K562 (cell line): ENCODE measurements around the gene CDC27. TPM values are rescaled to one million over a fixed set of nuclear protein-coding genes. Genes with fewer than 3 reads are reported as not detected.

Experiments used
- BDP1 ChIP-seq: IDR thresholded peaks from 3 replicates; pipeline ENCODE4 v1.6.1; 2011; ENCODE audit not compliant: insufficient read length, insufficient read depth
- EHMT2 ChIP-seq: fragments of 450-650 bp; IDR thresholded peaks from 2 replicates; pipeline ENCODE4 v1.6.1; 2018; ENCODE audit warnings: antibody characterized with exemption
- HLTF ChIP-seq: fragments of 450-650 bp; IDR thresholded peaks from 2 replicates; pipeline ENCODE4 v1.6.1; 2016
- MGA ChIP-seq: fragments of 450-650 bp; IDR thresholded peaks from 2 replicates; pipeline ENCODE4 v1.6.1; 2016; ENCODE audit warnings: mild to moderate bottlenecking, moderate library complexity
- SPI1 ChIP-seq: IDR thresholded peaks from 2 replicates; pipeline ENCODE4 v1.6.1; 2011; ENCODE audit warnings: low read depth, low read length, control low read depth, borderline replicate concordance
- TAF7 ChIP-seq: fragments of 450-650 bp; IDR thresholded peaks from 2 replicates; pipeline ENCODE4 v1.6.1; 2016; ENCODE audit warnings: missing genetic modification characterization, missing compliant biosample characterization
- TAL1 ChIP-seq: fragments of 450-650 bp; IDR thresholded peaks from 2 replicates; pipeline ENCODE4 v1.6.1; 2016; ENCODE audit warnings: mild to moderate bottlenecking
- TEAD4 ChIP-seq, 2 experiments: sonication (generic) in 1 of 2; formaldehyde crosslinking in 1 of 2; IDR thresholded peaks; 2 replicates each; pipeline versions ENCODE4 v1.6.1 to v1.8.0; 2012 to 2022; ENCODE audit warnings: borderline replicate concordance in 1 of 2, inconsistent platforms in 1 of 2, low read length in 1 of 2, mild to moderate bottlenecking in 1 of 2, missing genetic modification reagents in 1 of 2
- ZBTB12 ChIP-seq: fragments of 250-450 bp; sonication (Bioruptor Pico); IDR thresholded peaks from 2 replicates; pipeline ENCODE4 v1.4.0; 2020
- ZBTB5 ChIP-seq: fragments of 450-650 bp; IDR thresholded peaks from 2 replicates; pipeline ENCODE4 v1.6.1; 2017; ENCODE audit warnings: antibody characterized with exemption
- ZBTB8A ChIP-seq: fragments of 450-650 bp; IDR thresholded peaks from 2 replicates; pipeline ENCODE4 v1.6.1; 2018; ENCODE audit warnings: mild to moderate bottlenecking, moderate library complexity; ENCODE audit not compliant: partially characterized antibody
- ZNF696 ChIP-seq: fragments of 250-450 bp; sonication (Bioruptor Pico); conservative IDR thresholded peaks from 2 replicates; pipeline ENCODE4 v1.4.0; 2020; ENCODE audit warnings: mild to moderate bottlenecking, moderate library complexity
- ZNF766 ChIP-seq: fragments of 200-800 bp; sonication (Bioruptor generic); conservative IDR thresholded peaks from 2 replicates; pipeline ENCODE4 v1.6.1; 2016; ENCODE audit warnings: missing genetic modification characterization, missing compliant biosample characterization
- polyA plus RNA-seq, 8 experiments: library from polyadenylated mRNA; depleted of rRNA in 4 of 8; stranded (reverse) in 5 of 8; unstranded in 3 of 8; fragments of >200 nt; fragmentation: Nextera tagmentation in 2 of 8; fragmentation: Illumina TruSeq in 1 of 8; extraction: Ambion mirVana in 2 of 8; extraction: Trizol in 1 of 8; gene quantifications; 2 replicates each; pipeline versions ENCODE4 v1.2.1 to v1.2.3, GENCODE V29; 2011 to 2014; ENCODE audit warnings: inconsistent platforms in 1 of 8, missing spikeins in 1 of 8
- total RNA-seq, 7 experiments: library from RNA; depleted of rRNA in 6 of 7; stranded (reverse); fragments of >200 nt in 6 of 7; fragmentation: Illumina TruSeq in 2 of 7; extraction: Trizol in 2 of 7; gene quantifications; 2 replicates each; pipeline versions ENCODE4 v1.2.1 to v1.2.3, GENCODE V29; 2011 to 2021; ENCODE audit warnings: low replicate concordance in 1 of 7

Gene CDC27
- total and polyA plus RNA-seq, 9 of the 15 experiments (the other 6 are each of a cell fraction or from before 2014, with no cell fraction given) = 28.6 to 155 (median 94.1) TPM

- TF ChIP-seq ZBTB12 (CRISPR knock-in tag) = no peak
- TF ChIP-seq ZNF766 (CRISPR knock-in tag) = no peak; the same call in 1 of the 2 replicates
- no peak for TF ChIP-seq EHMT2
- no peak for TF ChIP-seq TAL1
- TF ChIP-seq MGA = peak; percentile 60
- TF ChIP-seq ZBTB5 = no peak
- TF ChIP-seq TEAD4 (IDR thresholded peaks at IDR 0.05; ENCODE audit: low read length) = peak; percentile 68
- no peak for TF ChIP-seq TEAD4 (CRISPR knock-in tag; IDR thresholded peaks at IDR 0.05; ENCODE audit: borderline replicate concordance)
- no peak for TF ChIP-seq ZBTB8A
- TF ChIP-seq HLTF = 0 out of 2 replicates have a peak, but pooled peaks have one; percentile 42
- TF ChIP-seq TAF7 (tag) = no peak
- no peak for TF ChIP-seq BDP1
- no peak for TF ChIP-seq ZNF696 (CRISPR knock-in tag)
- no peak for TF ChIP-seq SPI1
Measured at GRCh38 chr17:47229535-47230443, 40.7 kb upstream of the CDC27 start (continued).
